Fibroblast of mammary gland (primary cell): ENCODE results near the gene ANOS1.
A peak's percentile ranks its signal among the peaks of the same experiment; 100 is the strongest.
"Not testable (repeated sequence)": the region's sequence is repeated elsewhere in the genome, so short reads cannot be mapped to it uniquely, and the experiment has no call there.

Experiments
- DNase-seq: peaks from one replicate; pipeline ENCODE4 v3.0.0-alpha.2; 2010; ENCODE audit warnings: low read depth
- H3K4me3 ChIP-seq: 2 replicates; pipeline ENCODE4 v1.5.1; 2011; ENCODE audit warnings: low read depth, mild to moderate bottlenecking, low read length, moderate library complexity; ENCODE audit not compliant: control insufficient read depth
- TF ChIP-seq, protein P1 (sequence below): conservative IDR thresholded peaks from 2 replicates; pipeline ENCODE4 v1.5.1; 2011; ENCODE audit warnings: low read depth, low read length, inconsistent platforms; ENCODE audit not compliant: control insufficient read depth, insufficient read depth

The ANOS1 gene, protein sequence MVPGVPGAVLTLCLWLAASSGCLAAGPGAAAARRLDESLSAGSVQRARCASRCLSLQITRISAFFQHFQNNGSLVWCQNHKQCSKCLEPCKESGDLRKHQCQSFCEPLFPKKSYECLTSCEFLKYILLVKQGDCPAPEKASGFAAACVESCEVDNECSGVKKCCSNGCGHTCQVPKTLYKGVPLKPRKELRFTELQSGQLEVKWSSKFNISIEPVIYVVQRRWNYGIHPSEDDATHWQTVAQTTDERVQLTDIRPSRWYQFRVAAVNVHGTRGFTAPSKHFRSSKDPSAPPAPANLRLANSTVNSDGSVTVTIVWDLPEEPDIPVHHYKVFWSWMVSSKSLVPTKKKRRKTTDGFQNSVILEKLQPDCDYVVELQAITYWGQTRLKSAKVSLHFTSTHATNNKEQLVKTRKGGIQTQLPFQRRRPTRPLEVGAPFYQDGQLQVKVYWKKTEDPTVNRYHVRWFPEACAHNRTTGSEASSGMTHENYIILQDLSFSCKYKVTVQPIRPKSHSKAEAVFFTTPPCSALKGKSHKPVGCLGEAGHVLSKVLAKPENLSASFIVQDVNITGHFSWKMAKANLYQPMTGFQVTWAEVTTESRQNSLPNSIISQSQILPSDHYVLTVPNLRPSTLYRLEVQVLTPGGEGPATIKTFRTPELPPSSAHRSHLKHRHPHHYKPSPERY

DNA sequence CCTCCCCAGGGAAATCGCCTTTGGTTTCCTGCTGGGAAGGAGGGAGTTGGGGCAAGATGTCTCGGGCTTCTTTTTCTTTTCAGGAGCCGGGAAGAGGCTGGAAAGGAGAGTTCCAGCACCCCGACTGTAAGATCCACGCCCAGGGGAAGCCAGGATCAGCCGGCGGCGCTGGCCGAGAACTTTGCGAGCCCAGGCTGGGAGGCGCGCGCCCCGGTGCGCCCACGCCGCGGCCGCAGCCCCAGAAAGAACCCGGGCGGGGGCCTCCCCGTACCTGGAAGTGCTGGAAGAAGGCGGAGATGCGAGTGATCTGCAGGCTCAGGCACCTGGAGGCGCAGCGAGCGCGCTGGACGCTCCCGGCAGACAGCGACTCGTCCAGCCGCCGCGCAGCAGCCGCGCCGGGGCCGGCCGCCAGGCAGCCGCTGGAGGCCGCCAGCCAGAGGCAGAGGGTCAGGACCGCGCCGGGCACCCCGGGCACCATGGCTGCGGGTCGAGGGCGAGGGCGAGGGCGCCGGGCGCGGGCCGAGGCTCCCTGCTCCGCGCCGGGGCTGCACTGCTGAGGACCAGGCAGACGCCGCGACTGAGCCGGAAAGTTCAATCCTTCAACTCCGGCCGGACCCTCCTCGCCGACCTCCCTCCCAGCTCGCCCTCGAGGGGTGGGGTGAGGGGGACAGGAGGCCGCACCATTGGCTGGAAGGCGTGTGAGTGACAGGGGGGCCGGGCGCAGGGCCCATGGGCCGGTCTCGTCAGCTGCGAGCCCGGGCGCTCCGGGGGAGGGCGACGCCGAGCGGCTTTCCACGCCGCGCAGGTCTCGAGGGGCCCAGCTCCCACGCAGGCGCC, at the start of gene ANOS1:
ANOS1 (minus strand) TSS at position 579 of the 837 bp plus-strand sequence; CDS start at position 478, 101 bp downstream.
- H3K4me3 ChIP-seq = no peak within 1 kb of the TSS
- no peak for DNase-seq
- TF ChIP-seq, protein P1, sequence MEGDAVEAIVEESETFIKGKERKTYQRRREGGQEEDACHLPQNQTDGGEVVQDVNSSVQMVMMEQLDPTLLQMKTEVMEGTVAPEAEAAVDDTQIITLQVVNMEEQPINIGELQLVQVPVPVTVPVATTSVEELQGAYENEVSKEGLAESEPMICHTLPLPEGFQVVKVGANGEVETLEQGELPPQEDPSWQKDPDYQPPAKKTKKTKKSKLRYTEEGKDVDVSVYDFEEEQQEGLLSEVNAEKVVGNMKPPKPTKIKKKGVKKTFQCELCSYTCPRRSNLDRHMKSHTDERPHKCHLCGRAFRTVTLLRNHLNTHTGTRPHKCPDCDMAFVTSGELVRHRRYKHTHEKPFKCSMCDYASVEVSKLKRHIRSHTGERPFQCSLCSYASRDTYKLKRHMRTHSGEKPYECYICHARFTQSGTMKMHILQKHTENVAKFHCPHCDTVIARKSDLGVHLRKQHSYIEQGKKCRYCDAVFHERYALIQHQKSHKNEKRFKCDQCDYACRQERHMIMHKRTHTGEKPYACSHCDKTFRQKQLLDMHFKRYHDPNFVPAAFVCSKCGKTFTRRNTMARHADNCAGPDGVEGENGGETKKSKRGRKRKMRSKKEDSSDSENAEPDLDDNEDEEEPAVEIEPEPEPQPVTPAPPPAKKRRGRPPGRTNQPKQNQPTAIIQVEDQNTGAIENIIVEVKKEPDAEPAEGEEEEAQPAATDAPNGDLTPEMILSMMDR = no peak

DNA sequence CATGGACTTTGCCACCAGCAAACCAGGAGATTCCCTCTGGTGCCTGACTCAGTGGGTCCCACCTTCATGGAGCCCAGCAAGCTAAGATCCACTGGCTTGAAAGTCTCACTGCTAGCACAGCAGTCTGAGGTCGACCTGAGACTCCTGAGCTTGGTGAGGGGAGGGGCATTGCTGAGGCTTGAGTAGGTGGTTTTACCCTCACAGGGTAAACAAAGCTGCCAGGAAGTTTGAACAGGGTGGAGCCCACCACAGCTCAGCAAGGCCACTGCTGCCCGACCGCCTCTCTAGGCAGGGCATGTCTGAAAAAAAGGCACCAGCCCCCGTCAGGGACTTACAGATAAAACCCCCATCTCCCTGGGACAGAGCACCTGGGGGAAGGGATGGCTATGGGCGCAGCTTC, 41.2 kb upstream of the ANOS1 start:
- DNase-seq = no peak
- H3K4me3 ChIP-seq = no peak overlapping the region
- TF ChIP-seq, protein P1 = no peak

DNA sequence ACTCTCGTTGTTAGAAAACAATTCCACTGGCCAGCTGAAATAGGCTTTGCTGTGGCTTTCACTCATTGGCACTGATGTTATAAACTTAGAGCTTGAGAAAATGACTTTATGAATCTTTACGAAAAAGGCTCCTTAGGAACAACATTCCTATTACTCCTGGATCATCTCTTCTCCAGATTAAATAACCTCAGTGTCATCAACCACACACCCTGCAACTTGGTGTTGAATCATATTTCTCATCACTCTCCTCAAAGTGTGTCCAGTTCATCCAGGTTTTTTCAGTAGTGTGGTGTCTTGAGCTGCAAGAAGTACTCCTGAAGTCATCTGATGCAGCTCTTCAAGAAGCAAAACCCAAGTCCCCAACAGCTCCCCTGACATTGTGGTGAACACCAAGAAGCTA, 28.1 kb upstream of the ANOS1 start:
- peak; percentile 41 for DNase-seq
- TF ChIP-seq, protein P1 = no peak

DNA sequence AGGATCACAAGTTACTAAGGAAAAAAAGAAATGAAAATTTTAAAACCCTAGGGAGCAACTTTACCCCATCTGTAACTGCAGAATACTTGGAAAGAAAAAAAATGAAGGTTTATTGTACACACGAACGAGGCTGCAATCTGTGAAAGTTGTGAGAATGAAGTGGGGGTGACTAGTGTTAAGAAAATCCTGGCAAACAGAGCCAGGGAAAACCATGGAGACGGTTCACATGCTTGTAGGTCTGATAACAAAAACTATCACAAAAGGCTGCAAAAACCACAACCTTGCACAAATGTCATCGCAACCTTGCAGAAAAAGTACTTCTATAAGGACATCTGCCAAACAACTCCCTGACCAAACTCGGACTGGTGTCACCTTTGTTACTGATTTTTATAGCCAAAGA, 26.8 kb upstream of the ANOS1 start:
- H3K4me3 ChIP-seq = not testable (repeated sequence)
- peak; percentile 38 for DNase-seq

More for the DNA sequence above, 28.1 kb upstream of the ANOS1 start:
- no peak overlapping the region for H3K4me3 ChIP-seq

DNA sequence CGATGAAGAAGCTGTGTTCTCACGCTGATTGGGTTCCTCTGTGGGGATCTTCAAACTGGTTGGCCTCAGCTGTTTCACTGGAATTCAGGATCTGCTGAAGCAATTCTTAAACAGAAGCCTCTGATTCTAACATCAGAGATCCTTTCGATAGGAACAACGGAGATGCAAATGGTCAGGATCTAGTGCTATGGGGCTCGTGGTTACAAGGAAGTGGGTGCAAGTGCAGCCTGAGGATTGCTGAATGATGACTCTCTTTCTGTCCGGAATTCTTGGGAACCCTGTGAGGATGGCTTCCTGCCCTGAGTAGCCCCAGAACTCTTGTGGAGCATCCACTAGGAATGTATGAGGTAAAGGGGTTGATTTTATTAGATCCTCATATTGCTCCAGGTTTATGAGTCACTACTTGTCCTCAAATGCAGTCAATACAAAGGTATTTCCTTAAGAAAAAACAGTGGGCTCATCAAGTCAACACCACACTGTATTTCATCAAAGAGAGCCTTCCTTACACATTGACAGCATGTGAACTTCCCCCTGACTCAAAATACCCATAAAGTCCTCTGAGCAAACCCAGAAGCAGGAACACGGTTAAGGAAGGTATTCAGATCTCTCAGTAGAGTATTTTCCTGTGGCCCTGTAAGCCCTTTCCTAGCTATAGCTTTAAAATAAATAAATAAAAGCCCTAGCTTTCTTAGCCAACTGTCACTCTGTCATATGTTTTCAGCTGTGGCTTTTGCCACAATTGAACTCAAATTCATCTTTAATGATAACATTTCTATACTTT, 25.9 kb upstream of the ANOS1 start:
- not testable (repeated sequence) for H3K4me3 ChIP-seq
- DNase-seq = peak; percentile 69

DNA sequence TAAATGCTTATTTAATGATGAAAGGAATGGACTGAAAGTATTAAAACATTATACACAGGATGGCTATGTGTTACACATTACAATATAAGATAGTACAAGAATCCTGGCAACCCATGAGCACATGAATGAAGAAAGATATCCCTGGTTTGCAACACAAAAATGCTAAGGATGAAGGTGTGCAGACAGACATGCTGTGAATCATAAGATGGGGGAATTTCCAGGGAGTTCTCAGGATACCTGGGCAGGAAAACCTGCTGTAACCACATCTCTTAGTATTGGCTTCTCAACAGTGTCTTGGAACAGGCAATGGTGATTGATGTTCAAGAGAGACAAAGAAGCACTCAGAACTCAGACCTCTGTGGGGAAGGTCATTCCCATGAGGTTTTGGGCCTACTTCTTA, 23.9 kb upstream of the ANOS1 start:
- no peak overlapping the region for H3K4me3 ChIP-seq
- TF ChIP-seq, protein P1 = no peak
- no peak for DNase-seq

DNA sequence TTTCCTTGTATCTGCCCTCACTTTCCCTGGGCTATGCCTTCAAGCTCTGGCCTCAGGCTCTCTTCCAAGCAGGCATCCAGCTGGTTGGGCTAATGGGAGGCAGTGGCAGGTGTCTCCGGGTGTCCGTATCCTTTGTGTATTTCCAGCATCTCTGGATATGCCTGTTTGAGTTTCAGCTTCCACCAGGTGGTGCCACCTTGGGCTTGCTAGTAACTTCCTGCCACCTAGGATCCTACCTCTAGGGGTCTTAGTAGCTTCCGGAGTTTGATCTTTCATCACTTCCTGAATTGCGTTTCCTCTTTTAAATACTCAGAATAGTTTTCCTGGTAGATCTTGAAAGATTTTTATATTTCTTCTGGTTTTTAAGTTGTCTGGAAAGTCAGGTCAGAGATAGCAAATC, 23.2 kb upstream of the ANOS1 start:
- H3K4me3 ChIP-seq = no peak overlapping the region
- no peak for DNase-seq
- TF ChIP-seq, protein P1 = no peak
